ENCODE data around the gene ARSA.

ARSA gene

GRCh38 chr22:50606165-50606945, 21.6 kb downstream of the ARSA start:
- TF ChIP-seq MAX (IDR thresholded peaks at IDR 0.05; ENCODE audit: low read depth, low read length) (no peak), POLR2A (IDR thresholded peaks at IDR 0.05; ENCODE audit: extremely low read depth, insufficient read length) (no peak), MYC (IDR thresholded peaks at IDR 0.05; ENCODE audit: low read depth, low read length) (no peak)
- TF ChIP-seq, protein P1, sequence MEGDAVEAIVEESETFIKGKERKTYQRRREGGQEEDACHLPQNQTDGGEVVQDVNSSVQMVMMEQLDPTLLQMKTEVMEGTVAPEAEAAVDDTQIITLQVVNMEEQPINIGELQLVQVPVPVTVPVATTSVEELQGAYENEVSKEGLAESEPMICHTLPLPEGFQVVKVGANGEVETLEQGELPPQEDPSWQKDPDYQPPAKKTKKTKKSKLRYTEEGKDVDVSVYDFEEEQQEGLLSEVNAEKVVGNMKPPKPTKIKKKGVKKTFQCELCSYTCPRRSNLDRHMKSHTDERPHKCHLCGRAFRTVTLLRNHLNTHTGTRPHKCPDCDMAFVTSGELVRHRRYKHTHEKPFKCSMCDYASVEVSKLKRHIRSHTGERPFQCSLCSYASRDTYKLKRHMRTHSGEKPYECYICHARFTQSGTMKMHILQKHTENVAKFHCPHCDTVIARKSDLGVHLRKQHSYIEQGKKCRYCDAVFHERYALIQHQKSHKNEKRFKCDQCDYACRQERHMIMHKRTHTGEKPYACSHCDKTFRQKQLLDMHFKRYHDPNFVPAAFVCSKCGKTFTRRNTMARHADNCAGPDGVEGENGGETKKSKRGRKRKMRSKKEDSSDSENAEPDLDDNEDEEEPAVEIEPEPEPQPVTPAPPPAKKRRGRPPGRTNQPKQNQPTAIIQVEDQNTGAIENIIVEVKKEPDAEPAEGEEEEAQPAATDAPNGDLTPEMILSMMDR (IDR thresholded peaks at IDR 0.05; ENCODE audit: low read depth, low read length), result no peak
- DNase-seq (ENCODE audit: low read depth), result peak; percentile 33
- no peak overlapping the region for H3K4me3 ChIP-seq (ENCODE audit: low read depth, low read length)

- TF ChIP-seq POLR2A (IDR thresholded peaks at IDR 0.05; ENCODE audit: extremely low read depth, insufficient read length) (no peak), MYC (IDR thresholded peaks at IDR 0.05; ENCODE audit: low read depth, low read length) (no peak), MAX (IDR thresholded peaks at IDR 0.05; ENCODE audit: low read depth, low read length) (no peak)
- TF ChIP-seq, protein P1 (IDR thresholded peaks at IDR 0.05; ENCODE audit: low read depth, low read length), result no peak
- no peak for DNase-seq (ENCODE audit: low read depth)
- no peak overlapping the region for H3K4me3 ChIP-seq (ENCODE audit: low read depth, low read length)
These were observed 22.3 kb downstream of the ARSA start for GRCh38 chr22:50605613-50606074.

GRCh38 chr22:50605002-50605612, 22.8 kb downstream of the ARSA start:
- no peak overlapping the region for H3K4me3 ChIP-seq (ENCODE audit: low read depth, low read length)
- TF ChIP-seq POLR2A (IDR thresholded peaks at IDR 0.05; ENCODE audit: extremely low read depth, insufficient read length) (no peak), MYC (IDR thresholded peaks at IDR 0.05; ENCODE audit: low read depth, low read length) (no peak), MAX (IDR thresholded peaks at IDR 0.05; ENCODE audit: low read depth, low read length) (no peak)
- TF ChIP-seq, protein P1 (IDR thresholded peaks at IDR 0.05; ENCODE audit: low read depth, low read length), result no peak
- no peak for DNase-seq (ENCODE audit: low read depth)

- DNase-seq (ENCODE audit: low read depth), result no peak
- H3K4me3 ChIP-seq (ENCODE audit: low read depth, low read length), result no peak overlapping the region
- no peak for TF ChIP-seq MYC (IDR thresholded peaks at IDR 0.05; ENCODE audit: low read depth, low read length)
- TF ChIP-seq MAX (IDR thresholded peaks at IDR 0.05; ENCODE audit: low read depth, low read length), result no peak
- TF ChIP-seq POLR2A (IDR thresholded peaks at IDR 0.05; ENCODE audit: extremely low read depth, insufficient read length), result no peak
- TF ChIP-seq, protein P1 (IDR thresholded peaks at IDR 0.05; ENCODE audit: low read depth, low read length), result no peak
These were observed 23.5 kb downstream of the ARSA start for GRCh38 chr22:50604256-50605001.

- TF ChIP-seq, protein P1 (IDR thresholded peaks at IDR 0.05; ENCODE audit: low read depth, low read length), result no peak
- TF ChIP-seq MYC (IDR thresholded peaks at IDR 0.05; ENCODE audit: low read depth, low read length) (no peak), MAX (IDR thresholded peaks at IDR 0.05; ENCODE audit: low read depth, low read length) (no peak), POLR2A (IDR thresholded peaks at IDR 0.05; ENCODE audit: extremely low read depth, insufficient read length) (no peak)
- no peak for DNase-seq (ENCODE audit: low read depth)
- H3K4me3 ChIP-seq (ENCODE audit: low read depth, low read length), result no peak overlapping the region
These were observed 24.3 kb downstream of the ARSA start for GRCh38 chr22:50603511-50604255.
